Ascending aorta (tissue), 2 donors: ENCODE measurements around the gene ASAP2. TPM values are rescaled to one million over a fixed set of nuclear protein-coding genes. Genes with fewer than 3 reads are reported as not detected.

Source experiments
- DNase-seq, 2 donors: peaks; one replicate each; pipeline ENCODE4 v3.0.0-alpha.2; 2019; ENCODE audit warnings: low spot score in 2 of 2
- H3K27ac ChIP-seq, 2 donors: fragments of 200-600 bp; sonication (generic); one replicate each; pipeline ENCODE4 v1.5.1; 2016 to 2017; ENCODE audit warnings: mild to moderate bottlenecking in 1 of 2
- H3K27me3 ChIP-seq: fragments of 200-600 bp; sonication (generic); one replicate; pipeline ENCODE4 v1.5.1; 2017
- H3K36me3 ChIP-seq, 2 donors: fragments of 200-600 bp; sonication (generic); one replicate each; pipeline ENCODE4 v1.5.1; 2016
- H3K4me1 ChIP-seq, 2 donors: fragments of 200-600 bp; sonication (generic); one replicate each; pipeline ENCODE4 v1.5.1; 2016 to 2017; ENCODE audit warnings: mild to moderate bottlenecking in 1 of 2
- H3K4me3 ChIP-seq, 2 donors: fragments of 200-600 bp; sonication (generic); one replicate each; pipeline ENCODE4 v1.5.1; 2016 to 2017; ENCODE audit warnings: mild to moderate bottlenecking in 1 of 2
- H3K9me3 ChIP-seq, 2 donors: fragments of 200-600 bp; sonication (generic); one replicate each; pipeline ENCODE4 v1.5.1; 2016
- CTCF ChIP-seq, 3 experiments: fragments of 200-600 bp in 2 of 3; fragments of 450-650 bp in 1 of 3; sonication (generic) in 2 of 3; IDR thresholded peaks; one replicate each; pipeline ENCODE4 v1.5.1; 2016 to 2019; ENCODE audit warnings: antibody characterized with exemption in 3 of 3, mild to moderate bottlenecking in 1 of 3, moderate library complexity in 1 of 3
- intact Hi-C: fragments of 100-400 bp; cut with DNase I; formaldehyde crosslinking; loops from one replicate; pipeline ENCODE4 v1.15.1; 2023
- total RNA-seq: library from RNA; depleted of rRNA; stranded (reverse); fragments of >200 nt; gene quantifications from one replicate; pipeline ENCODE4 v1.1.0, GENCODE V29; 2016

Gene ASAP2
- total RNA-seq, 1 donor from 2014 or later: 56.9 TPM

- DNase-seq: no peak
- H3K36me3 ChIP-seq: peaks cover 21 to 33% of the 10 kb centered on the region in 2 donors
- H3K4me1 ChIP-seq: peaks cover 0 to 9% of the 10 kb centered on the region in 2 donors
- no peaks in the 10 kb centered on the region for H3K9me3 ChIP-seq
- intact Hi-C loops: no loop called here
- H3K27ac ChIP-seq: no peak overlapping the region
- no peaks in the 10 kb centered on the region for H3K27me3 ChIP-seq
- no peak overlapping the region for H3K4me3 ChIP-seq
- no peak for TF ChIP-seq CTCF (IDR thresholded peaks at IDR 0.05)
Measured at GRCh38 chr2:9327873-9328352, 121.3 kb downstream of the ASAP2 start.

- intact Hi-C loops: no loop called here
- H3K27me3 ChIP-seq: no peaks in the 10 kb centered on the region
- TF ChIP-seq CTCF (IDR thresholded peaks at IDR 0.05): no peak
- peak overlapping the region; percentile 33 to 34 for H3K27ac ChIP-seq
- peaks cover 0 to 9% of the 10 kb centered on the region in 2 donors for H3K4me1 ChIP-seq
- DNase-seq: peak in 1 of 2 donors; percentile 11
- peaks cover 21 to 23% of the 10 kb centered on the region in 2 donors for H3K36me3 ChIP-seq
- H3K4me3 ChIP-seq: no peak overlapping the region
- no peaks in the 10 kb centered on the region for H3K9me3 ChIP-seq
Measured at GRCh38 chr2:9328931-9329330, 122.3 kb downstream of the ASAP2 start.

GRCh38 chr2:9329497-9329896 is 122.9 kb downstream of the ASAP2 start:
- H3K4me1 ChIP-seq: peaks cover 0 to 11% of the 10 kb centered on the region in 2 donors
- H3K27me3 ChIP-seq: no peaks in the 10 kb centered on the region
- no peaks in the 10 kb centered on the region for H3K9me3 ChIP-seq
- no peak for TF ChIP-seq CTCF (IDR thresholded peaks at IDR 0.05)
- intact Hi-C loops: no loop called here
- H3K36me3 ChIP-seq: peaks cover 16 to 17% of the 10 kb centered on the region in 2 donors
- H3K4me3 ChIP-seq: no peak overlapping the region
- peak in 1 of 2 donors; percentile 54 for DNase-seq
- peak overlapping the region; percentile 28 to 33 for H3K27ac ChIP-seq

GRCh38 chr2:9330612-9331270 is 124.1 kb downstream of the ASAP2 start:
- intact Hi-C loops: loop anchor here (5.0 to 10.0 kb wide), 2 partner anchors 68 to 456 kb away; no protein-coding TSS in a partner anchor
- TF ChIP-seq CTCF (IDR thresholded peaks at IDR 0.05): no peak

GRCh38 chr2:9331704-9332103 is 125.1 kb downstream of the ASAP2 start:
- H3K27ac ChIP-seq: peak overlapping the region; percentile 18 to 63
- peaks cover 0 to 13% of the 10 kb centered on the region in 2 donors for H3K4me1 ChIP-seq
- no peak for TF ChIP-seq CTCF (IDR thresholded peaks at IDR 0.05)
- H3K27me3 ChIP-seq: no peaks in the 10 kb centered on the region
- peak in 1 of 2 donors; percentile 54 for DNase-seq
- H3K9me3 ChIP-seq: no peaks in the 10 kb centered on the region
- H3K4me3 ChIP-seq: no peak overlapping the region
- peaks cover 14 to 15% of the 10 kb centered on the region in 2 donors for H3K36me3 ChIP-seq
- intact Hi-C loops: loop anchor here (5.0 to 10.0 kb wide), 2 partner anchors 69 to 457 kb away; no protein-coding TSS in a partner anchor

More at GRCh38 chr2:9330612-9331270, 124.1 kb downstream of the ASAP2 start:
- Histone ChIP-seq H3K27me3 (no peaks in the 10 kb centered on the region), H3K9me3 (no peaks in the 10 kb centered on the region), H3K4me3 (no peak overlapping the region), H3K27ac (peak overlapping the region; percentile 37 to 63), H3K4me1 (peaks cover 0 to 11% of the 10 kb centered on the region in 2 donors), H3K36me3 (peaks cover 17 to 18% of the 10 kb centered on the region in 2 donors)
- peak in 1 of 2 donors; percentile 65 for DNase-seq
